ENCODE data around the gene WDR91.
"Not testable (repeated sequence)": the region's sequence is repeated elsewhere in the genome, so short reads cannot be mapped to it uniquely, and the experiment has no call there.

Gene WDR91

DNA sequence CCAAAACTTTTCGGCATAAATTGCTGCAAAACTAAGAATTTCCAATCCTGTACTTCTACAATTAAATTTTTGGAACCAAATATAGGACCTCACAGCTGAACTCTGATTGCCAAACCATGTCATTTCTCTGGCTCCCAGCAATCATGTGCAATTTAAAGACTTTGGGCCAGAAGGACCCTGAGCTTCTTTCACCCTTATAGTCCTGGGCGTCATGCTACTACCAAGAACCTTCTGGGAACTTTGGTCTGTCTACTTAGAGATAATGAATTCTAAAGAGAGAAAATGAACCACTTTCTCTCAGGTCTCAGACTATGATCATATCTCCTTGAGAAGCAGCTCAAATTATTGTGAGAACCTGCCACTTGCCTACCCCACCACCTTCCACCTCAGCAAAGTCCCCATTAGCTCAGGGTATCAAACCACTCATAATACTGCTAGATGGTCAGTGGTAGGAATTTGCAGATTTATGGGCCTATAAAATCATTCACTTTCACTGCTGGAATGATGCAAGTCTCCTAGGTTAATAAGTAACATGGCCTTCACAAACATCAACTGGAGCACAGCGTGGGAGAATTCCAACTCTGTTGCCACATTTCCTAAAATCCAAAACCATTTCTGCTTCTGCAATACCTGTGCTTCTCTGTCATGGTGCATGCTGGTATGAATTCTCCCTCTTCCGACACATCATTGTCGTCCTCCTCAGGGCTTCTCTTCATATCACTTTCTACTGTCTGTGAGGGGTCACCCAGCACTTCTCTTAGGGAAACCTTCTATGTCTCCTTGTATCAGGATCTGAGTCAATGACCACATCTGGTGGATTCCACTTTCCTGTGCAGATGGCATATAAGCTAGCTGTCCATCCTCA is 6.6 kb upstream of the WDR91 start:
- no peak for TF ChIP-seq Cebpa-rat (IDR thresholded peaks at IDR 0.05)
- Histone ChIP-seq H4K20me1 (no peaks in the 10 kb centered on the region), H3K27me3 (peaks cover 0 to 70% (median 0%) of the 10 kb centered on the region in 11 experiments; a peak in 5 of 22 replicates), H3K4me1 (no peaks in the 10 kb centered on the region), H3K9ac (no peak overlapping the region), H3K36me3 (no peaks in the 10 kb centered on the region), H3K27ac (no peak overlapping the region), H3K4me3 (no peak overlapping the region), H3K4me2 (no peak overlapping the region), H3K9me3 (replicated peaks in 1 of 11) (peaks cover 0 to 25% (median 16%) of the 10 kb centered on the region in 11 experiments; a peak in 20 of 22 replicates)

DNA sequence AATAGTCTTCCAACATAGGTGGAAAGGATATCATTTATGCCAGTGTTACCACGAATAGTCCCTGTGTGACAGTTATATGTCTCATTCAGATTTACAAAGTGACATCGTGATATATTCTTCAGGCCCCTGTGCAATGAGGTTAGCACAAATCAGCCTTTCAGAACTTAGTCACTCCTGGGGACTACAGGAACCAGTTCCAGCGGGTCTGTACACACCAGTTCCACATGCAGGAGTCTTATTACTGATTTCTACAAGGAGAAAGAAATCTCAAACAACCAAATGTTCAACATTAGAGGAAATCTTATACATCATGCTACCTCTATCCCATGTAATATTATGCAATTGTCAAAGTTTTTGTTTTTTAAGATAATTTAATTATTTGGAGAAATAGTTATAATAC is 4.4 kb upstream of the WDR91 start:
- Histone ChIP-seq H3K4me1 (peaks cover 0 to 7% (median 6%) of the 10 kb centered on the region in 10 experiments; a peak in 16 of 20 replicates), H3K27me3 (peaks cover 0 to 49% (median 0%) of the 10 kb centered on the region in 11 experiments; a peak in 4 of 22 replicates), H3K9me3 (replicated peaks in 1 of 11) (peaks cover 0 to 10% (median 6%) of the 10 kb centered on the region in 11 experiments; a peak in 16 of 22 replicates), H3K4me2 (no peak overlapping the region), H3K9ac (no peak overlapping the region), H3K4me3 (no peak overlapping the region), H3K36me3 (no peaks in the 10 kb centered on the region), H3K27ac (no peak overlapping the region), H4K20me1 (no peaks in the 10 kb centered on the region)
- TF ChIP-seq Cebpa-rat (IDR thresholded peaks at IDR 0.05) = no peak

DNA sequence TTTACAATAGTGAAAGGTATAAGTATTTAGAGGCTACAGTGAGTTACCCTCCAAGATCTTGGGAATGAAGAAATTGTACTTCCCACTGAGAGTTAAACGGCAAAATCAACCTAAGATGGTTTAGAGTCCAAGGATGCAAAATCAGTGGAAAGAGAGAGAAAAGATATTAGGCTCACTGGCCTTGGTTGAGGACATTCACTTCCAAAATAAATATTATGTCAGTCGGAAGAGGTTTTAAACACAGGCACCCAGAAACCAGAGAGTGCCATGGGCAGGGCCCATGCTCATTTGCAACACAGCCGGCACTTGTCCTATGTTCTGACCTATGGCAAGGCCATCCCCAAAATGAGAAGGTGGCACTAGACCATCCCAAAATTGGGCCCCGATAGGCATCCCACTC is 3.9 kb upstream of the WDR91 start:
- H3K4me3 ChIP-seq = no peak overlapping the region
- H3K27me3 ChIP-seq = peaks cover 0 to 43% (median 0%) of the 10 kb centered on the region in 11 experiments; a peak in 4 of 22 replicates
- H3K9me3 ChIP-seq (replicated peaks in 1 of 11) = peaks cover 0 to 4% (median 1%) of the 10 kb centered on the region in 11 experiments; a peak in 9 of 22 replicates
- H3K4me1 ChIP-seq = peaks cover 5 to 12% (median 11%) of the 10 kb centered on the region in 10 experiments
- H4K20me1 ChIP-seq = no peaks in the 10 kb centered on the region
- H3K9ac ChIP-seq = no peak overlapping the region
- no peaks in the 10 kb centered on the region for H3K36me3 ChIP-seq
- no peak overlapping the region for H3K4me2 ChIP-seq
- H3K27ac ChIP-seq = no peak overlapping the region
- no peak for TF ChIP-seq Cebpa-rat (IDR thresholded peaks at IDR 0.05)

DNA sequence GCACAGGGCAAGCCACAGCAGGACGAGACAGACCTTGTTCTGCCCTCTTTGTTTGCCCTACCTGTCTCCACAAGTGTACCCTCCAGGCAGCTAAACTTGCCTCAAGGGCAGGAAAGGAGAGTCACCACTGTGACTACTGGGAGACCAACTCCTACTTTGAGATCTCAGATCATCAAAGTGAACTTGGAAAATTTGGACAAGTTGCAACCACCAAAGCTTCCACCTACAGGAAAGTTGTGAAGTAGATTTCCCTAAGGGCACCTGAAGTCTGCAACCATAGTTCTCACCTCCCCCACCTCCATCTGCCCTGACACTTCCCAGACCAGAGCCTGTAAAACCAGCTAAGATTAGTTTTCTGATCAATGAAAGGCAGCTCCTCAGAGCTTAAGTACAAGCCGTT is 2.5 kb upstream of the WDR91 start:
- Histone ChIP-seq H3K4me3 (no peak overlapping the region), H3K9me3 (replicated peaks in 1 of 11) (no peaks in the 10 kb centered on the region), H3K27ac (no peak overlapping the region), H3K4me1 (peaks cover 18 to 25% (median 24%) of the 10 kb centered on the region in 10 experiments), H4K20me1 (no peaks in the 10 kb centered on the region), H3K27me3 (peaks cover 0 to 30% (median 0%) of the 10 kb centered on the region in 11 experiments; a peak in 4 of 22 replicates), H3K36me3 (no peaks in the 10 kb centered on the region), H3K4me2 (no peak overlapping the region), H3K9ac (no peak overlapping the region)
- no peak for TF ChIP-seq Cebpa-rat (IDR thresholded peaks at IDR 0.05)

DNA sequence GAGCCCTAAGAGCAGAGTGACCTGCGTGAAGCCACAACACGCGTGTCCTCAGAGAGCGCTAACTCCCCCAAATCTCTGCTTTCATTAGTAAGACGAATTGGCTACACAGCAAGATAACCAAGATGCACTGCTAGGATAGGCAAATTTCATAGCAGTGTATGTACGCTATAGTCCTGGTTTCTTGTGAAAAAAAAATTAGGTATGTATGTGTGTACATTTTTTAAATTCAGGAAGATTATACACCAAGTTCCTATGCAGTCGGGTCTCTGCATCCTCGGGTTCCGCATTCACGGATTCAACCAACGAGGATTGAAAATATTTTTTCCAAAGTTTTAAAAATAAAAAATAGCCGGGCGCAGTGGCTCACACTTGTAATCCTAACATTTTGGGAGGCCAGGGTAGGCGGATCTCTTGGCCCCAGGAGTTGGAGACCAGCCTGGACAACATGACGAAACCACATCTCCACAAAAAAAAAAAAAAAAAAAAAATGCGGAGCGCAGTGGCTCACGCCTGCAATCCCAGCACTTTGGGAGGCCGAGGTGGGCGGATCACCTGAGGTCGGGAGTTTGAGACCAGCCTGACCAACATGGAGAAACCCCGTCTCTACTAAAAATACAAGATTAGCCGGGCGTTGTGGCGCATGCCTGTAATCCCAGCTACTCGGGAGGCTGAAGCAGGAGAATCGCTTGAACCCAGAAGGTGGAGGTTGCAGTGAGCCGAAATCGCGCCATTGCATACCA is 790 bp upstream of the WDR91 start:
- H3K9me3 ChIP-seq (replicated peaks in 1 of 11); H3K36me3 ChIP-seq: not testable (repeated sequence)
- peak overlapping the region; percentile 71 to 94 (median 82) for H3K4me3 ChIP-seq
- H4K20me1 ChIP-seq = peaks cover 0 to 13% (median 0%) of the 10 kb centered on the region in 11 experiments; a peak in 1 of 22 replicates
- H3K9ac ChIP-seq = peak overlapping the region; percentile 74 to 92 (median 85)
- peaks cover 0 to 15% (median 0%) of the 10 kb centered on the region in 11 experiments; a peak in 4 of 22 replicates for H3K27me3 ChIP-seq
- H3K4me2 ChIP-seq = peak overlapping the region; percentile 83 to 97 (median 88)
- H3K4me1 ChIP-seq = peaks cover 35 to 43% (median 41%) of the 10 kb centered on the region in 10 experiments
- H3K27ac ChIP-seq = peak overlapping the region in 10 of 11 experiments; percentile 49 to 81 (median 70); a peak in 18 of 22 replicates

DNA sequence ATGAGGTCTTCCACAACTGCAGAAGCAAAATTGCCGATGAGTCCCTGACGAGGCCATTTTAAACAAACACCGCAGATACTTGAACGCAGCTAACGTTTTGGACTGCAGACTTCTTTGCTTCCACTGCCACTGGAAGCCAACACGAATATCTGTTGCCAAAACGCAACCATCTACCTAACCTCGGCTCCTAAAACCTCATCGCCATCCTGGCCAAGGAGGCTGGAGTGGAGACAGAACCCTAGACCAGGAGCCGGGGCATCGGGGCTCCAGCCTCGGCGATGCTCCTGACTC is 493 bp downstream of the WDR91 start:
- no peak for TF ChIP-seq Cebpa-rat (IDR thresholded peaks at IDR 0.05)
- H3K27ac ChIP-seq = peak overlapping the region; percentile 69 to 90 (median 82)

DNA sequence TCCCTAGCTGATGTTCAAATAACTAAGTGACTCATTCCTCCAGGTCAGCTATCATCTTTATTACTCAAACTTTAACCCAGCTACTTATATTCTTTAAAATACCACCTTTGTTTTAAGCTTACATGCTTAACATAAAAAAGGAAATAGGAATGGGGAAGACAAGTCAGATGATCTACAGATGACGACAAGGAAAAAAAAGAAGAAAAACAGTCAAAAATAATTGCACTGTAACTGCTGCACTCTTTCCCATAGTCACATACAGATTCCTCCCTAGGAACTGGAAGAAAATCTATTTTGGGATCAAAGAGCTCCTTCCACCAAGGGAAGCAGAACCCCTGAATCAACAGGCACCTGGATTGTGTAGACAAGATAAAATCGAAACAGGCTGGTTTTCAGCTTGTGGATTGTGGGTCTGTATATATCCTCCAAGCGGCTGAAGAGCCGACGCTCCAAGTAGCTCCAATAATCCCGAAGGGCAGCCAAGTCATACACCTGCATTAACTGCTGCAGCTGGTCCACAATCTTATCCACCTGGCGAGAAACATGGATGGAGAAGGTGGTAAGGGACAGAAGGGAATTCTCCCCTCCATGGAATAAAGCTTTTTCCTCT is 2.0 kb downstream of the WDR91 start:
- H4K20me1 ChIP-seq = peaks cover 0 to 16% (median 0%) of the 10 kb centered on the region in 11 experiments; a peak in 2 of 22 replicates
- H3K4me2 ChIP-seq = peak overlapping the region; percentile 73 to 99 (median 90)
- no peak for TF ChIP-seq Cebpa-rat (IDR thresholded peaks at IDR 0.05)
- peaks cover 62 to 70% (median 69%) of the 10 kb centered on the region in 10 experiments for H3K4me1 ChIP-seq
- peaks cover 0 to 11% (median 2%) of the 10 kb centered on the region in 11 experiments; a peak in 12 of 22 replicates for H3K36me3 ChIP-seq
- peak overlapping the region in 3 of 11 experiments; percentile 32 to 85 (median 70); a peak in 5 of 22 replicates for H3K27ac ChIP-seq
- H3K4me3 ChIP-seq = peak overlapping the region in 2 of 10 experiments; percentile 86 to 89; a peak in 4 of 20 replicates
- H3K9me3 ChIP-seq (replicated peaks in 1 of 11) = no peaks in the 10 kb centered on the region
- H3K9ac ChIP-seq = peak overlapping the region in 3 of 11 experiments; percentile 45 to 95 (median 91); a peak in 6 of 22 replicates
- H3K27me3 ChIP-seq = peaks cover 0 to 10% (median 0%) of the 10 kb centered on the region in 11 experiments; a peak in 4 of 22 replicates

More for the DNA sequence above, 493 bp downstream of the WDR91 start:
- Histone ChIP-seq H3K4me2 (peak overlapping the region; percentile 86 to 99 (median 91)), H3K9ac (peak overlapping the region; percentile 78 to 95 (median 87)), H3K4me3 (peak overlapping the region; percentile 71 to 94 (median 82)), H3K9me3 (replicated peaks in 1 of 11) (no peaks in the 10 kb centered on the region), H3K4me1 (peaks cover 48 to 55% (median 54%) of the 10 kb centered on the region in 10 experiments), H4K20me1 (peaks cover 0 to 16% (median 0%) of the 10 kb centered on the region in 11 experiments; a peak in 1 of 22 replicates), H3K27me3 (peaks cover 0 to 15% (median 0%) of the 10 kb centered on the region in 11 experiments; a peak in 4 of 22 replicates), H3K36me3 (no peaks in the 10 kb centered on the region)

DNA sequence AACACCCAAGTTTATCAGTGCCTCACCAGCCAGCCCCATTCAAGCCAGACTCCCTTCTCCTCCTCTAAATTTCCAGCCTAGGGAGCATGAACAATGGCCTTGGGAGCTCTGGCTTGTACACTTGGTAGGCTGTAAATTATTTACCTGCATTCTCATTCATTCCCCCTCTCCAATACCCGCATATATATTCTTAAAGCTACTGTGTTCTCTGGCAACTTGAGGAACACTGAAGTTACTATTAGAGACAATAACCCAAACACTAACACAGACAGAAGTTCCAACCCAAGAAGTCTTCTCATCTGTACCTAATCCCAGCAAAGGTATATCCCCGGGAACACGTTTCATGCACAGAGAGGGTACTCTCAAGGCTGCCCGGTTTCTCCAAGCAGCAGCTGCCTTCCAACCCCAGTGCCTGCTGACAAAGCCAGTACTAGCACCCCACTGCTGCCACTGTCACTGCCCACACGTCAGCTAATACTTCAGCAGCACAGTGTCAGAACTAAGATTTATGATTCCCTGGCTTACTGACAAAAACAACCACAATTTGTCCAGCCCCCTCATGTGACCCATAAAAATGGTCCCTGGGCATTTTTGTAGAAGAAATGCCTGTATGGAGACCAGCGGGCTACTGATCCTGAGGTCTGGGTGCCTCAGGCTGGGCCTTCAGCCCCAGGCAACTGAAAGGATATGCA is 3.1 kb downstream of the WDR91 start:
- peak overlapping the region in 6 of 11 experiments; percentile 8 to 95 (median 38); a peak in 5 of 22 replicates for H3K9ac ChIP-seq
- peak overlapping the region in 5 of 11 experiments; percentile 4 to 85 (median 19); a peak in 5 of 22 replicates for H3K27ac ChIP-seq
- peaks cover 0 to 22% (median 10%) of the 10 kb centered on the region in 11 experiments; a peak in 13 of 22 replicates for H3K36me3 ChIP-seq
- H3K4me3 ChIP-seq = peak overlapping the region in 3 of 10 experiments; percentile 11 to 89 (median 34); a peak in 4 of 20 replicates
- no peak for TF ChIP-seq Cebpa-rat (IDR thresholded peaks at IDR 0.05)
- H3K4me2 ChIP-seq = peak overlapping the region; percentile 55 to 99 (median 90)
- peaks cover 67 to 81% (median 80%) of the 10 kb centered on the region in 10 experiments for H3K4me1 ChIP-seq
- no peaks in the 10 kb centered on the region for H3K9me3 ChIP-seq (replicated peaks in 1 of 11)
- H3K27me3 ChIP-seq = no peaks in the 10 kb centered on the region
- H4K20me1 ChIP-seq = peaks cover 0 to 16% (median 0%) of the 10 kb centered on the region in 11 experiments; a peak in 3 of 22 replicates
